OCI-LY7 (cell line): ENCODE data around the gene CFAP57. TPM values are rescaled to one million over a fixed set of nuclear protein-coding genes. Genes with fewer than 3 reads are reported as not detected.
A peak's percentile ranks its signal among the peaks of the same experiment; 100 is the strongest.

Experiments
- BruUV-seq: library from RNA; stranded (reverse); fragments of 400-500 nt; replicated peaks from 2 replicates; lab custom pipeline; 2021; lab: Mats Ljungman, UMichigan
- CTCF ChIA-PET: fragments of 300-600 bp; sonication (Branson Sonifier 250); formaldehyde crosslinking; loops from one replicate; lab custom pipeline; 2022; ENCODE audit warnings: antibody characterized with exemption; ENCODE audit not compliant: unreplicated experiment; lab: Charles Lee
- POLR2A ChIA-PET: fragments of 300-600 bp; sonication (Branson Sonifier 250); formaldehyde crosslinking; loops from one replicate; lab custom pipeline; 2022; ENCODE audit warnings: antibody characterized with exemption; lab: Charles Lee
- DNase-seq: peaks from one replicate; pipeline ENCODE4 v3.0.0-alpha.2; 2015; ENCODE audit warnings: low spot score
- H2AFZ ChIP-seq: fragments of 200-600 bp; sonication (generic), shearing (Covaris generic); 2 replicates; pipeline ENCODE4 v1.6.1; 2014; ENCODE audit warnings: mild to moderate bottlenecking, antibody characterized with exemption, low read length, moderate library complexity
- H3K27ac ChIP-seq: fragments of 200-600 bp; sonication (generic); 2 replicates; pipeline ENCODE4 v1.5.1; 2014; ENCODE audit warnings: mixed run types, low read depth, mild to moderate bottlenecking, moderate library complexity, low read length, inconsistent platforms; ENCODE audit not compliant: poor library complexity, severe bottlenecking
- H3K36me3 ChIP-seq: fragments of 200-600 bp; sonication (generic); 2 replicates; pipeline ENCODE4 v1.6.1; 2014; ENCODE audit warnings: mild to moderate bottlenecking, antibody characterized with exemption, low read length, moderate library complexity, mixed read lengths; ENCODE audit not compliant: insufficient read depth
- H3K4me1 ChIP-seq: fragments of 200-600 bp; sonication (generic); 2 replicates; pipeline ENCODE4 v1.5.1; 2014; ENCODE audit warnings: mild to moderate bottlenecking, low read length; ENCODE audit not compliant: insufficient read depth, poor library complexity, severe bottlenecking
- H3K4me2 ChIP-seq: fragments of 200-600 bp; sonication (generic); 2 replicates; pipeline ENCODE4 v1.6.1; 2014; ENCODE audit warnings: mild to moderate bottlenecking, low read length
- H3K4me3 ChIP-seq: fragments of 200-600 bp; sonication (generic); 2 replicates; pipeline ENCODE4 v1.5.1; 2014; ENCODE audit warnings: mild to moderate bottlenecking, low read depth, low read length; ENCODE audit not compliant: poor library complexity, severe bottlenecking
- H3K79me2 ChIP-seq: fragments of 200-600 bp; sonication (generic); 2 replicates; pipeline ENCODE4 v1.6.1; 2016; ENCODE audit warnings: low read depth, mild to moderate bottlenecking, low read length, moderate library complexity, mixed read lengths; ENCODE audit not compliant: insufficient read depth
- H3K9me2 ChIP-seq: fragments of 200-600 bp; sonication (generic); 2 replicates; pipeline ENCODE4 v1.6.1; 2016; ENCODE audit warnings: mild to moderate bottlenecking, low read length, mixed read lengths; ENCODE audit not compliant: insufficient read depth
- H3K9me3 ChIP-seq: fragments of 200-600 bp; sonication (generic); 2 replicates; pipeline ENCODE4 v1.6.1; 2014; ENCODE audit warnings: mild to moderate bottlenecking, mixed run types, low read length, mixed read lengths
- H4K20me1 ChIP-seq: fragments of 200-600 bp; sonication (generic); 2 replicates; pipeline ENCODE4 v1.6.1; 2014; ENCODE audit warnings: mild to moderate bottlenecking, antibody characterized with exemption, low read length, moderate library complexity, mixed read lengths; ENCODE audit not compliant: insufficient read depth
- EZH2phosphoT487 ChIP-seq: fragments of 200-600 bp; sonication (generic); IDR thresholded peaks from 2 replicates; pipeline ENCODE4 v1.6.1; 2018; ENCODE audit warnings: low read depth, borderline replicate concordance, mild to moderate bottlenecking, mixed run types, antibody characterized with exemption, low read length, moderate library complexity, mixed read lengths
- intact Hi-C: fragments of 100-400 bp; cut with micrococcal nuclease; formaldehyde crosslinking; loops from one replicate; pipeline ENCODE4 v1.10.0; 2022; ENCODE audit not compliant: unreplicated experiment
- total RNA-seq, 2 experiments: library from RNA; depleted of rRNA in 1 of 2; stranded (reverse); fragments of >200 nt in 1 of 2; shearing (Covaris generic) in 1 of 2; gene quantifications; 2 replicates each; pipeline ENCODE4 v1.2.3, GENCODE V29; 2014 to 2022
- TF ChIP-seq, protein P1 (sequence below): fragments of 200-600 bp; sonication (generic); conservative IDR thresholded peaks from 2 replicates; pipeline ENCODE4 v1.5.1; 2014; ENCODE audit warnings: mild to moderate bottlenecking, antibody characterized with exemption, low read length, moderate library complexity, mixed read lengths

CFAP57 gene
- total RNA-seq, 2 experiments from 2014 or later = 0.17 TPM; not detected in 1

DNA sequence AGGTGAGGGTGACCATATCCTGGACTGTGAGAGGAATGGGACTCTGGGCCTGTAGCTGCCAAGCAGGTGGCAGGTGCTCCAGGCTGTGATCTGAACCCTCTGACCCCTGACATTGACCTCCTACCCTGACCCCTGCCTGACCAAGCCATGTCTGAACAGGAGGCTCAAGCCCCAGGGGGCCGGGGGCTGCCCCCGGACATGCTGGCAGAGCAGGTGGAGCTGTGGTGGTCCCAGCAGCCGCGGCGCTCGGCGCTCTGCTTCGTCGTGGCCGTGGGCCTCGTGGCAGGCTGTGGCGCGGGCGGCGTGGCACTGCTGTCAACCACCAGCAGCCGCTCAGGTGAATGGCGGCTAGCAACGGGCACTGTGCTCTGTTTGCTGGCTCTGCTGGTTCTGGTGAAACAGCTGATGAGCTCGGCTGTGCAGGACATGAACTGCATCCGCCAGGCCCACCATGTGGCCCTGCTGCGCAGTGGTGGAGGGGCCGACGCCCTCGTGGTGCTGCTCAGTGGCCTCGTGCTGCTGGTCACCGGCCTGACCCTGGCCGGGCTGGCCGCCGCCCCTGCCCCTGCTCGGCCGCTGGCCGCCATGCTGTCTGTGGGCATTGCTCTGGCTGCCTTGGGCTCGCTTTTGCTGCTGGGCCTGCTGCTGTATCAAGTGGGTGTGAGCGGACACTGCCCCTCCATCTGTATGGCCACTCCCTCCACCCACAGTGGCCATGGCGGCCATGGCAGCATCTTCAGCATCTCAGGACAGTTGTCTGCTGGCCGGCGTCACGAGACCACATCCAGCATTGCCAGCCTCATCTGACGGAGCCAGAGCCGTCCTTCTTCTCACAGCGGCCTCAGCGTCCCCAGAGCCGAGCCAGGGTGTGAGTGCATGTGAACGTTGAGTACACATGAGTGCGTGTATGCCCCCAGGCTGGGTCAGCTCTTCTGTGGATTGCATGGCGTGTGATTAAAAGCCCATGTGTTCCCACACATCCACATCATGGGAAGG lies 100.7 kb downstream of the CFAP57 start:
- no peak for DNase-seq
- no peaks in the 10 kb centered on the region for H3K9me3 ChIP-seq
- H3K79me2 ChIP-seq = no peaks in the 10 kb centered on the region
- intact Hi-C loops = no loop called here
- ChIA-PET POLR2A (no interaction called here), CTCF (no interaction called here)
- H3K36me3 ChIP-seq = no peaks in the 10 kb centered on the region
- H3K9me2 ChIP-seq = no peaks in the 10 kb centered on the region
- H3K4me1 ChIP-seq = peaks cover 10% of the 10 kb centered on the region
- TF ChIP-seq, protein P1, sequence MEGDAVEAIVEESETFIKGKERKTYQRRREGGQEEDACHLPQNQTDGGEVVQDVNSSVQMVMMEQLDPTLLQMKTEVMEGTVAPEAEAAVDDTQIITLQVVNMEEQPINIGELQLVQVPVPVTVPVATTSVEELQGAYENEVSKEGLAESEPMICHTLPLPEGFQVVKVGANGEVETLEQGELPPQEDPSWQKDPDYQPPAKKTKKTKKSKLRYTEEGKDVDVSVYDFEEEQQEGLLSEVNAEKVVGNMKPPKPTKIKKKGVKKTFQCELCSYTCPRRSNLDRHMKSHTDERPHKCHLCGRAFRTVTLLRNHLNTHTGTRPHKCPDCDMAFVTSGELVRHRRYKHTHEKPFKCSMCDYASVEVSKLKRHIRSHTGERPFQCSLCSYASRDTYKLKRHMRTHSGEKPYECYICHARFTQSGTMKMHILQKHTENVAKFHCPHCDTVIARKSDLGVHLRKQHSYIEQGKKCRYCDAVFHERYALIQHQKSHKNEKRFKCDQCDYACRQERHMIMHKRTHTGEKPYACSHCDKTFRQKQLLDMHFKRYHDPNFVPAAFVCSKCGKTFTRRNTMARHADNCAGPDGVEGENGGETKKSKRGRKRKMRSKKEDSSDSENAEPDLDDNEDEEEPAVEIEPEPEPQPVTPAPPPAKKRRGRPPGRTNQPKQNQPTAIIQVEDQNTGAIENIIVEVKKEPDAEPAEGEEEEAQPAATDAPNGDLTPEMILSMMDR = no peak
- TF ChIP-seq EZH2phosphoT487 = no peak
- H3K27ac ChIP-seq = no peak overlapping the region
- H2AFZ ChIP-seq = no peak overlapping the region
- H3K4me2 ChIP-seq = no peak overlapping the region
- no peak overlapping the region for H3K4me3 ChIP-seq
- H4K20me1 ChIP-seq = no peaks in the 10 kb centered on the region
- no TSS peak for BruUV-seq

DNA sequence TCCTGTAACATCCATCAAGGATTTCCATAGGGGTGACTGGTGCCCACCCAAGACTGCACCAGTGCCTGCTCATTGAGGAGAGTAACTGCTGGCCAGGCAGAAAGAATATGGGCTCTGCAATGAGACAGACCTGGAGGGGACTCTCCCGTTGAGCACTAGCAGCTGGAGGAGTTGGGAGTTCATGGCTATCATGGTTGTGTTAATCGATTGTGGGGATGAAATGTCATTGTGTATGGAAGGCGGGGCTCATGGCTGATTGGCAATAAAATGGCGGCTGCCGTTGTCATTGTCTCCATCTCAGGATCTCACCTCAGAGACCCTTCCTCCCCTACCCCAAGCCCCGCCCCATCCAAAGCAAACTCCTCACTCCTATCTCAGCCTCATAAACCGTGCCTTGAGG lies 101.6 kb downstream of the CFAP57 start:
- ChIA-PET POLR2A (no interaction called here), CTCF (no interaction called here)
- H4K20me1 ChIP-seq = no peaks in the 10 kb centered on the region
- no peak overlapping the region for H3K4me2 ChIP-seq
- no peaks in the 10 kb centered on the region for H3K36me3 ChIP-seq
- no peaks in the 10 kb centered on the region for H3K9me3 ChIP-seq
- no peaks in the 10 kb centered on the region for H3K79me2 ChIP-seq
- H3K27ac ChIP-seq = no peak overlapping the region
- BruUV-seq = no TSS peak
- intact Hi-C loops = no loop called here
- no peak overlapping the region for H3K4me3 ChIP-seq
- peaks cover 10% of the 10 kb centered on the region for H3K4me1 ChIP-seq
- peak overlapping the region; percentile 88; the same call in 1 of the 2 replicates for H2AFZ ChIP-seq
- no peak for DNase-seq
- no peak for TF ChIP-seq EZH2phosphoT487
- TF ChIP-seq, protein P1 = no peak
- no peaks in the 10 kb centered on the region for H3K9me2 ChIP-seq
